SKM-1 (cell line): ENCODE results near the gene TRPC4AP.

Experiments used
- DNase-seq: peaks from one replicate; lab custom pipeline; 2025; ENCODE audit not compliant: unreplicated experiment; lab: John Stamatoyannopoulos, UW

Gene TRPC4AP

GRCh38 chr20:35017099-35017835, 75.3 kb downstream of the TRPC4AP start:
- no peak for DNase-seq

GRCh38 chr20:35015863-35016193, 76.8 kb downstream of the TRPC4AP start:
- no peak for DNase-seq

- DNase-seq, result no peak
These were observed 78.1 kb downstream of the TRPC4AP start for GRCh38 chr20:35014537-35014936.

GRCh38 chr20:35013421-35014411, 78.9 kb downstream of the TRPC4AP start:
- DNase-seq, result no peak

GRCh38 chr20:35012227-35013069, 80.2 kb downstream of the TRPC4AP start:
- DNase-seq, result no peak

GRCh38 chr20:35011589-35012226, 80.9 kb downstream of the TRPC4AP start:
- DNase-seq, result no peak

GRCh38 chr20:35010405-35011192, 82.0 kb downstream of the TRPC4AP start:
- DNase-seq, result no peak

- DNase-seq, result no peak
These were observed 82.8 kb downstream of the TRPC4AP start for GRCh38 chr20:35009665-35010328.

GRCh38 chr20:35008411-35009342, 83.9 kb downstream of the TRPC4AP start:
- no peak for DNase-seq

- DNase-seq, result no peak
These were observed 84.7 kb downstream of the TRPC4AP start for GRCh38 chr20:35007891-35008290.

- DNase-seq, result no peak
These were observed 85.2 kb downstream of the TRPC4AP start for GRCh38 chr20:35007413-35007812.

GRCh38 chr20:35006531-35006971, 86.1 kb downstream of the TRPC4AP start:
- no peak for DNase-seq

GRCh38 chr20:35006009-35006408, 86.6 kb downstream of the TRPC4AP start:
- no peak for DNase-seq

GRCh38 chr20:35005463-35005961, 87.1 kb downstream of the TRPC4AP start:
- no peak for DNase-seq

GRCh38 chr20:35004749-35005462, 87.7 kb downstream of the TRPC4AP start:
- no peak for DNase-seq

- no peak for DNase-seq
These were observed 88.4 kb downstream of the TRPC4AP start for GRCh38 chr20:35004051-35004725.
